ENCODE results near the gene TEX44.

DNA sequence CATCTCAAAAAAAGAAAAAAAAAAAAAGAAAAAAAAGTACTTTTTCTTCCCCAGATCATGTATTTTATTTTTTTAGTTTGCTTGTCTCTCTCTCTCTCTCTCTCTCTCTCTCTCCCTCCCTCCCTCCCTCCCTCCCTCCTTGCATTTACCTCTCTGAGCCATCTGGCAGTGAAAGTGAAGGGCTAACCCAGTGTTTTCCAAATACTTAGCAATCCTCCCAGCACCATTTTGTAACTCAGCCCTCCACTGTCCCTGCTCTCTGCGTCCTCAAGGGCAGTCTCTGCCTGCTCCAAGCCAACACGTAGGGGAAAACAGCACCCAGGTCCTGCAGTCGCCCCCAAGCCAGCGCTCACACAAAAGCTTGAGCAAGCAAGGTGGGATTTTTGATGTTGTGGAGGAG lies 19.6 kb upstream of the TEX44 start:
- TF ChIP-seq TCF7L2 (IDR thresholded peaks at IDR 0.05; ENCODE audit: low read depth, low read length), result no peak
- TF ChIP-seq, protein P1, sequence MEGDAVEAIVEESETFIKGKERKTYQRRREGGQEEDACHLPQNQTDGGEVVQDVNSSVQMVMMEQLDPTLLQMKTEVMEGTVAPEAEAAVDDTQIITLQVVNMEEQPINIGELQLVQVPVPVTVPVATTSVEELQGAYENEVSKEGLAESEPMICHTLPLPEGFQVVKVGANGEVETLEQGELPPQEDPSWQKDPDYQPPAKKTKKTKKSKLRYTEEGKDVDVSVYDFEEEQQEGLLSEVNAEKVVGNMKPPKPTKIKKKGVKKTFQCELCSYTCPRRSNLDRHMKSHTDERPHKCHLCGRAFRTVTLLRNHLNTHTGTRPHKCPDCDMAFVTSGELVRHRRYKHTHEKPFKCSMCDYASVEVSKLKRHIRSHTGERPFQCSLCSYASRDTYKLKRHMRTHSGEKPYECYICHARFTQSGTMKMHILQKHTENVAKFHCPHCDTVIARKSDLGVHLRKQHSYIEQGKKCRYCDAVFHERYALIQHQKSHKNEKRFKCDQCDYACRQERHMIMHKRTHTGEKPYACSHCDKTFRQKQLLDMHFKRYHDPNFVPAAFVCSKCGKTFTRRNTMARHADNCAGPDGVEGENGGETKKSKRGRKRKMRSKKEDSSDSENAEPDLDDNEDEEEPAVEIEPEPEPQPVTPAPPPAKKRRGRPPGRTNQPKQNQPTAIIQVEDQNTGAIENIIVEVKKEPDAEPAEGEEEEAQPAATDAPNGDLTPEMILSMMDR (IDR thresholded peaks at IDR 0.05), result no peak
